HG03064 (cell line): ENCODE data around the gene PYGM.
A peak's percentile ranks its signal among the peaks of the same experiment; 100 is the strongest.

ENCODE experiments used
- ATAC-seq: cut with Tn5 transposase; IDR thresholded peaks from one replicate; pipeline ENCODE4 v1.9.1; 2021; ENCODE audit warnings: low read depth; ENCODE audit not compliant: unreplicated experiment

The PYGM gene

GRCh38 chr11:64742087-64742888 is 17.5 kb downstream of the PYGM start:
- no peak for ATAC-seq

- no peak for ATAC-seq
These were observed 18.2 kb downstream of the PYGM start for GRCh38 chr11:64741375-64742086.

- no peak for ATAC-seq
These were observed 19.9 kb downstream of the PYGM start for GRCh38 chr11:64739871-64740270.

GRCh38 chr11:64736654-64737053 is 23.1 kb downstream of the PYGM start:
- ATAC-seq: no peak

- ATAC-seq: no peak
These were observed 24.0 kb downstream of the PYGM start for GRCh38 chr11:64735725-64736259.

- ATAC-seq: no peak
These were observed 24.7 kb downstream of the PYGM start for GRCh38 chr11:64734811-64735724.

GRCh38 chr11:64731601-64732000 is 28.2 kb downstream of the PYGM start:
- no peak for ATAC-seq

GRCh38 chr11:64729851-64730382 is 29.9 kb downstream of the PYGM start:
- no peak for ATAC-seq

- ATAC-seq: no peak
These were observed 30.9 kb downstream of the PYGM start for GRCh38 chr11:64728757-64729365.

GRCh38 chr11:64726867-64727530 is 32.8 kb downstream of the PYGM start:
- ATAC-seq: no peak

GRCh38 chr11:64726211-64726641 is 33.5 kb downstream of the PYGM start:
- no peak for ATAC-seq

- no peak for ATAC-seq
These were observed 34.8 kb downstream of the PYGM start for GRCh38 chr11:64724863-64725532.

- no peak for ATAC-seq
These were observed 35.6 kb downstream of the PYGM start for GRCh38 chr11:64723907-64724862.

- ATAC-seq: peak; percentile 71
These were observed 36.5 kb downstream of the PYGM start, which contains the start of gene NRXN2 for GRCh38 chr11:64723117-64723906. NRXN2 (minus strand) TSS chr11:64723197; CDS start chr11:64713699, 9,498 bp downstream.

- ATAC-seq: no peak
These were observed 37.4 kb downstream of the PYGM start for GRCh38 chr11:64722141-64723065.

GRCh38 chr11:64721359-64721699 is 38.4 kb downstream of the PYGM start:
- no peak for ATAC-seq
